Endothelial cell of umbilical vein (primary cell): ENCODE data around the gene SPECC1L. TPM values are rescaled to one million over a fixed set of nuclear protein-coding genes. Genes with fewer than 3 reads are reported as not detected.

Source experiments
- BruUV-seq: library from RNA; stranded (reverse); fragments of 400-500 nt; replicated peaks from 2 replicates; lab custom pipeline; 2021; lab: Mats Ljungman, UMichigan
- CTCF ChIA-PET: fragments of 300-600, 350-600 bp; sonication (Branson Sonifier 250); formaldehyde crosslinking; loops from one replicate; lab custom pipeline; 2021; ENCODE audit warnings: antibody characterized with exemption, inconsistent platforms; lab: Charles Lee
- POLR2A ChIA-PET: fragments of 300-600, 350-600 bp; sonication (Branson Sonifier 250); formaldehyde crosslinking; loops from one replicate; lab custom pipeline; 2021; ENCODE audit warnings: antibody characterized with exemption, inconsistent platforms; lab: Charles Lee
- DNase-seq: peaks from one replicate; pipeline ENCODE4 v3.0.0-alpha.2; 2011; ENCODE audit warnings: low read depth, low spot score
- FAIRE-seq: peaks from 2 replicates; lab custom pipeline; 2011; peaks lifted over from hg19 to GRCh38; lab: Jason Lieb, UNC
- H2AFZ ChIP-seq: 2 replicates; pipeline ENCODE4 v1.6.0; 2012; ENCODE audit warnings: low read depth, low read length, control low read depth, inconsistent platforms
- H3K27ac ChIP-seq: 2 replicates; pipeline ENCODE4 v1.5.1; 2011; ENCODE audit warnings: low read depth, mild to moderate bottlenecking, control low read depth, low read length, moderate library complexity; ENCODE audit not compliant: insufficient read depth
- H3K27me3 ChIP-seq, 2 experiments: 2 replicates each; pipeline versions ENCODE4 v1.6.0 to v1.6.1; 2011; ENCODE audit warnings: low read length in 2 of 2, mixed read lengths in 1 of 2; ENCODE audit not compliant: control insufficient read depth in 2 of 2, insufficient read depth in 2 of 2
- H3K36me3 ChIP-seq, 2 experiments: 2 replicates in 1 of 2; 3 replicates in 1 of 2; pipeline ENCODE4 v1.5.1; 2011; ENCODE audit warnings: low read length in 2 of 2, mild to moderate bottlenecking in 1 of 2, moderate library complexity in 1 of 2; ENCODE audit not compliant: control insufficient read depth in 2 of 2, insufficient read depth in 2 of 2; ENCODE audit errors: extremely low read depth in 1 of 2
- H3K4me1 ChIP-seq: 3 replicates; pipeline ENCODE4 v1.5.1; 2011; ENCODE audit warnings: mild to moderate bottlenecking, low read length; ENCODE audit not compliant: control insufficient read depth, insufficient read depth; ENCODE audit errors: extremely low read depth
- H3K4me2 ChIP-seq: 2 replicates; pipeline ENCODE4 v1.6.1; 2011; ENCODE audit warnings: low read length, control low read depth, mixed read lengths; ENCODE audit not compliant: insufficient read depth
- H3K4me3 ChIP-seq, 3 experiments: fragments of 200-600 bp in 1 of 3; sonication (generic), shearing (Covaris generic) in 1 of 3; replicated peaks in 1 of 3; 2 replicates each; pipeline ENCODE4 v1.5.1; 2011 to 2016; ENCODE audit warnings: control low read depth in 3 of 3, low read length in 3 of 3, mild to moderate bottlenecking in 2 of 3, inconsistent platforms in 1 of 3, low read depth in 1 of 3, moderate library complexity in 1 of 3; ENCODE audit not compliant: insufficient read depth in 1 of 3
- H3K79me2 ChIP-seq: 2 replicates; pipeline ENCODE4 v1.6.0; 2012; ENCODE audit warnings: low read length, inconsistent platforms; ENCODE audit not compliant: control insufficient read depth, insufficient read depth
- H3K9ac ChIP-seq: replicated peaks from 2 replicates; pipeline ENCODE3; 2011; ENCODE audit warnings: low read length, control low read depth; ENCODE audit not compliant: insufficient read depth; ENCODE audit errors: extremely low read depth
- H3K9me1 ChIP-seq: replicated peaks from 3 replicates; pipeline ENCODE4 v1.6.0; 2011; ENCODE audit warnings: mild to moderate bottlenecking, low read length; ENCODE audit not compliant: control insufficient read depth, insufficient read depth; ENCODE audit errors: extremely low read depth
- H3K9me3 ChIP-seq: replicated peaks from 2 replicates; pipeline ENCODE4 v1.5.1; 2012; ENCODE audit warnings: low read length, inconsistent platforms; ENCODE audit not compliant: control insufficient read depth, insufficient read depth
- H4K20me1 ChIP-seq: replicated peaks from 2 replicates; pipeline ENCODE3; 2011; ENCODE audit warnings: mild to moderate bottlenecking, low read length; ENCODE audit not compliant: control insufficient read depth, insufficient read depth; ENCODE audit errors: extremely low read depth
- EZH2 ChIP-seq: IDR thresholded peaks from 2 replicates; pipeline ENCODE4 v1.6.1; 2012; ENCODE audit warnings: borderline replicate concordance, low read depth, mild to moderate bottlenecking, moderate library complexity, low read length, inconsistent platforms; ENCODE audit not compliant: severe bottlenecking
- FOS ChIP-seq: IDR thresholded peaks from 2 replicates; pipeline ENCODE4 v1.6.1; 2011; ENCODE audit warnings: mild to moderate bottlenecking, low read length, moderate library complexity, borderline replicate concordance; ENCODE audit not compliant: insufficient read depth
- GATA2 ChIP-seq: IDR thresholded peaks from 2 replicates; pipeline ENCODE4 v1.7.0; 2011; ENCODE audit warnings: low read depth, mild to moderate bottlenecking, moderate library complexity, mixed read lengths, low read length; ENCODE audit not compliant: insufficient read length, insufficient read depth
- JUN ChIP-seq: IDR thresholded peaks from 2 replicates; pipeline ENCODE4 v1.6.1; 2011; ENCODE audit warnings: borderline replicate concordance, low read depth; ENCODE audit not compliant: insufficient read length, insufficient read depth
- MAX ChIP-seq: IDR thresholded peaks from 2 replicates; pipeline ENCODE4 v1.6.1; 2011; ENCODE audit not compliant: insufficient read depth, insufficient read length
- MYC ChIP-seq: IDR thresholded peaks from one replicate; pipeline ENCODE4 v1.6.1; 2011; ENCODE audit warnings: mild to moderate bottlenecking, low read depth, low read length
- POLR2A ChIP-seq: IDR thresholded peaks from 2 replicates; pipeline ENCODE4 v1.6.1; 2012; ENCODE audit warnings: low read depth, mild to moderate bottlenecking, control low read depth, low read length
- POLR2AphosphoS5 ChIP-seq: IDR thresholded peaks from 2 replicates; pipeline ENCODE4 v1.6.1; 2012; ENCODE audit warnings: low read depth, mild to moderate bottlenecking, control low read depth, low read length, moderate library complexity; ENCODE audit not compliant: insufficient read depth
- dilution Hi-C: fragments of 300-500 bp; cut with MboI; formaldehyde crosslinking; loops from one replicate; pipeline ENCODE4 v1.15.0; 2019; ENCODE audit warnings: low sequenced_read_pairs; ENCODE audit not compliant: extremely low pct_ligation_motif_present
- intact Hi-C: fragments of 100-400 bp; cut with micrococcal nuclease; formaldehyde crosslinking; loops from one replicate; pipeline ENCODE4 v1.10.0; 2022
- polyA plus RNA-seq, 4 experiments: library from polyadenylated mRNA; depleted of rRNA in 3 of 4; stranded (reverse) in 3 of 4; unstranded in 1 of 4; fragments of >200 nt; gene quantifications; 2 replicates each; pipeline versions ENCODE4 v1.2.1 to v1.2.3, GENCODE V29; 2011 to 2012; ENCODE audit warnings: missing spikeins in 1 of 4
- total RNA-seq: library from RNA; stranded (reverse); gene quantifications from 2 replicates; pipeline ENCODE4 v1.2.3, GENCODE V29; 2021
- TF ChIP-seq, protein P1 (sequence below), 2 donors: IDR thresholded peaks; 1 replicate in 1 of 2; 2 replicates in 1 of 2; pipeline ENCODE4 v1.5.1; 2011; ENCODE audit warnings: low read length in 2 of 2, mild to moderate bottlenecking in 2 of 2, moderate library complexity in 2 of 2, control low read depth in 1 of 2, inconsistent platforms in 1 of 2, low read depth in 1 of 2; ENCODE audit not compliant: insufficient read depth in 1 of 2; ENCODE audit errors: extremely low read depth in 1 of 2

Gene SPECC1L
- total and polyA plus RNA-seq, 2 donors (not counting 3 experiments of a cell fraction or from before 2014, with no cell fraction given), result 22.8 to 79.3 TPM

- intact Hi-C loops (loop anchor here (5.0 kb wide), 1 partner anchor 40 kb away; the partner anchor contains the start of gene ADORA2A), dilution Hi-C loops (no loop called here)
- Histone ChIP-seq H3K9ac (no peak overlapping the region), H3K4me3 (no peak overlapping the region), H3K4me2 (peak overlapping the region; percentile 68), H4K20me1 (no peaks in the 10 kb centered on the region), H3K27ac (peak overlapping the region; percentile 76), H2AFZ (no peak overlapping the region), H3K79me2 (no peaks in the 10 kb centered on the region), H3K9me1 (no peaks in the 10 kb centered on the region), H3K36me3 (no peaks in the 10 kb centered on the region), H3K9me3 (no peaks in the 10 kb centered on the region), H3K27me3 (no peaks in the 10 kb centered on the region), H3K4me1 (peaks cover 29% of the 10 kb centered on the region)
- POLR2A ChIA-PET, result no interaction called here
- no peak for FAIRE-seq
- TF ChIP-seq MAX, result no peak
- TF ChIP-seq FOS, result no peak
- TF ChIP-seq GATA2, result no peak
- no peak for TF ChIP-seq JUN
- no peak for TF ChIP-seq POLR2A
- TF ChIP-seq EZH2, result no peak
- no peak for TF ChIP-seq POLR2AphosphoS5
- TF ChIP-seq MYC, result no peak
- TF ChIP-seq, protein P1, sequence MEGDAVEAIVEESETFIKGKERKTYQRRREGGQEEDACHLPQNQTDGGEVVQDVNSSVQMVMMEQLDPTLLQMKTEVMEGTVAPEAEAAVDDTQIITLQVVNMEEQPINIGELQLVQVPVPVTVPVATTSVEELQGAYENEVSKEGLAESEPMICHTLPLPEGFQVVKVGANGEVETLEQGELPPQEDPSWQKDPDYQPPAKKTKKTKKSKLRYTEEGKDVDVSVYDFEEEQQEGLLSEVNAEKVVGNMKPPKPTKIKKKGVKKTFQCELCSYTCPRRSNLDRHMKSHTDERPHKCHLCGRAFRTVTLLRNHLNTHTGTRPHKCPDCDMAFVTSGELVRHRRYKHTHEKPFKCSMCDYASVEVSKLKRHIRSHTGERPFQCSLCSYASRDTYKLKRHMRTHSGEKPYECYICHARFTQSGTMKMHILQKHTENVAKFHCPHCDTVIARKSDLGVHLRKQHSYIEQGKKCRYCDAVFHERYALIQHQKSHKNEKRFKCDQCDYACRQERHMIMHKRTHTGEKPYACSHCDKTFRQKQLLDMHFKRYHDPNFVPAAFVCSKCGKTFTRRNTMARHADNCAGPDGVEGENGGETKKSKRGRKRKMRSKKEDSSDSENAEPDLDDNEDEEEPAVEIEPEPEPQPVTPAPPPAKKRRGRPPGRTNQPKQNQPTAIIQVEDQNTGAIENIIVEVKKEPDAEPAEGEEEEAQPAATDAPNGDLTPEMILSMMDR (IDR thresholded peaks at IDR 0.05; ENCODE audit: extremely low read depth in 1 of 2, insufficient read depth in 1 of 2, low read depth in 1 of 2, low read length in 2 of 2), result no peak
- CTCF ChIA-PET, result interaction anchor here (0.9 to 3.8 kb wide), 7 partner anchors 11 to 68 kb away, joined by 3 to 14 read pairs (median 4); no protein-coding TSS in a partner anchor
- DNase-seq, result no peak
- no TSS peak for BruUV-seq
These were observed 196.7 kb downstream of the SPECC1L start for GRCh38 chr22:24467340-24467739.

Other genes starting within 250 kb of the SPECC1L start
- 0.18 and 0.27 TPM in 2 replicates for gene SUSD2, start 89.3 kb upstream of the SPECC1L start, total RNA-seq
- gene SUSD2, start 89.3 kb upstream of the SPECC1L start, polyA plus RNA-seq, result 0.26 and 0.35 TPM in 2 replicates
- 35.1 and 45.9 TPM in 2 replicates for gene GGT5, start 25.7 kb upstream of the SPECC1L start, total RNA-seq
- gene GGT5, start 25.7 kb upstream of the SPECC1L start, polyA plus RNA-seq, result 293 and 501 TPM in 2 replicates
- gene ADORA2A, start 156.8 kb downstream of the SPECC1L start, total RNA-seq, result 17.1 and 20.0 TPM in 2 replicates
- 33.1 and 45.3 TPM in 2 replicates for gene ADORA2A, start 156.8 kb downstream of the SPECC1L start, polyA plus RNA-seq
- 0.30 and 0.80 TPM in 2 replicates for gene UPB1, start 224.5 kb downstream of the SPECC1L start, total RNA-seq
- gene UPB1, start 224.5 kb downstream of the SPECC1L start, polyA plus RNA-seq, result 0.27 and 0.30 TPM in 2 replicates